WERI-Rb-1 (cell line): ENCODE results near the gene SLC9A5.

ENCODE experiments used
- DNase-seq: peaks from one replicate; pipeline ENCODE4 v3.0.0-alpha.2; 2020
- H3K27ac ChIP-seq: fragments of 250-450 bp; sonication (Bioruptor Pico); 2 replicates; pipeline ENCODE4 v1.5.1; 2020; ENCODE audit warnings: mild to moderate bottlenecking, moderate library complexity
- H3K27me3 ChIP-seq: fragments of 250-450 bp; sonication (Bioruptor Pico); 2 replicates; pipeline ENCODE4 v1.5.1; 2021; ENCODE audit warnings: mild to moderate bottlenecking, low read depth, moderate library complexity; ENCODE audit not compliant: insufficient read depth, severe bottlenecking
- H3K36me3 ChIP-seq: fragments of 250-450 bp; sonication (Bioruptor Pico); 2 replicates; pipeline ENCODE4 v1.5.1; 2020; ENCODE audit warnings: mild to moderate bottlenecking, moderate library complexity
- H3K4me3 ChIP-seq: 2 replicates; pipeline ENCODE4 v1.5.1; 2011; ENCODE audit warnings: low read depth, mild to moderate bottlenecking, control low read depth, low read length
- H3K9me3 ChIP-seq: fragments of 250-450 bp; sonication (Bioruptor Pico); 2 replicates; pipeline ENCODE4 v1.5.1; 2021; ENCODE audit warnings: mild to moderate bottlenecking, moderate library complexity; ENCODE audit not compliant: severe bottlenecking
- TF ChIP-seq, protein P1 (sequence below): IDR thresholded peaks from 2 replicates; pipeline ENCODE4 v1.5.1; 2011; ENCODE audit warnings: low read depth, mild to moderate bottlenecking, control low read depth, inconsistent platforms, low read length

SLC9A5 gene

DNA sequence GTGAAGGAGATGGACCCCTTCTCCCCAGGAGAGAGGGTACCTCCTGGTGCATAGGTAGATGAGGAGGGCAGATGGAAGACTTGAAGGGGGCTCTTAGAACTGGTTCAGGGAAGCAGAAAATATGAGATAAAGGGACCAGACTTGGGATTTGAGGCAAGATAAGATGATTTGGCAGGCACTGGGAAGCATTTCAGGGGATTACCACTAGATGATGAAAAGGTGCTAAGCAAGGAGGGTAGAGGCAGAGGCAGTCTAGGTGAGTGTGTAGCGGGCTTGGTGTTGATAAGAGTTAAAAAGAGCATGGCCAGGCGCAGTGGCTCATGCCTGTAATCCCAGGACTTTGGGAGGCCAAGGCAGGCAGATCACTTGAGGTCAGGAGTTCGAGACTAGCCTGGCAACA is 14.4 kb downstream of the SLC9A5 start:
- Histone ChIP-seq H3K27me3 (no peaks in the 10 kb centered on the region), H3K4me3 (no peak overlapping the region), H3K36me3 (no peaks in the 10 kb centered on the region), H3K9me3 (no peaks in the 10 kb centered on the region), H3K27ac (no peak overlapping the region)
- TF ChIP-seq, protein P1, sequence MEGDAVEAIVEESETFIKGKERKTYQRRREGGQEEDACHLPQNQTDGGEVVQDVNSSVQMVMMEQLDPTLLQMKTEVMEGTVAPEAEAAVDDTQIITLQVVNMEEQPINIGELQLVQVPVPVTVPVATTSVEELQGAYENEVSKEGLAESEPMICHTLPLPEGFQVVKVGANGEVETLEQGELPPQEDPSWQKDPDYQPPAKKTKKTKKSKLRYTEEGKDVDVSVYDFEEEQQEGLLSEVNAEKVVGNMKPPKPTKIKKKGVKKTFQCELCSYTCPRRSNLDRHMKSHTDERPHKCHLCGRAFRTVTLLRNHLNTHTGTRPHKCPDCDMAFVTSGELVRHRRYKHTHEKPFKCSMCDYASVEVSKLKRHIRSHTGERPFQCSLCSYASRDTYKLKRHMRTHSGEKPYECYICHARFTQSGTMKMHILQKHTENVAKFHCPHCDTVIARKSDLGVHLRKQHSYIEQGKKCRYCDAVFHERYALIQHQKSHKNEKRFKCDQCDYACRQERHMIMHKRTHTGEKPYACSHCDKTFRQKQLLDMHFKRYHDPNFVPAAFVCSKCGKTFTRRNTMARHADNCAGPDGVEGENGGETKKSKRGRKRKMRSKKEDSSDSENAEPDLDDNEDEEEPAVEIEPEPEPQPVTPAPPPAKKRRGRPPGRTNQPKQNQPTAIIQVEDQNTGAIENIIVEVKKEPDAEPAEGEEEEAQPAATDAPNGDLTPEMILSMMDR: no peak
- no peak for DNase-seq

DNA sequence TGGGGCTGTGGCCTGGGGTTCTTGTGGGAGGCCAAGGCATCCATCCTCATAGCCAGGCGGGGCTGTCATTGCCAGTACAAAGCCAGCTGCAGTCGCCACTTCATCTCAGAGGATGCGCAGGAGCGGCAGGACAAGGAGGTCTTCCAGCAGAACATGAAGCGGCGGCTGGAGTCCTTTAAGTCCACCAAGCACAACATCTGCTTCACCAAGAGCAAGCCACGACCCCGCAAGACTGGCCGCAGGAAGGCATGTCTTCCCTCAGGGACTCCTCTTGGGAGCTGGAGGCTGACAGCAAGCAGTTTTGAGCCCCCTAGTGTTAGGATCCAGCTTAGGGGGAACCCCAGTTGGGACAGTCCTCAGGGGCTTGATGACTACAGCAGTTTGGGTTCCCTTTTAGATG is 15.5 kb downstream of the SLC9A5 start:
- H3K4me3 ChIP-seq: no peak overlapping the region
- no peaks in the 10 kb centered on the region for H3K27me3 ChIP-seq
- no peaks in the 10 kb centered on the region for H3K36me3 ChIP-seq
- TF ChIP-seq, protein P1: peak; percentile 35; the same call in 1 of the 2 replicates
- no peak for DNase-seq
- H3K9me3 ChIP-seq: no peaks in the 10 kb centered on the region
- H3K27ac ChIP-seq: no peak overlapping the region

DNA sequence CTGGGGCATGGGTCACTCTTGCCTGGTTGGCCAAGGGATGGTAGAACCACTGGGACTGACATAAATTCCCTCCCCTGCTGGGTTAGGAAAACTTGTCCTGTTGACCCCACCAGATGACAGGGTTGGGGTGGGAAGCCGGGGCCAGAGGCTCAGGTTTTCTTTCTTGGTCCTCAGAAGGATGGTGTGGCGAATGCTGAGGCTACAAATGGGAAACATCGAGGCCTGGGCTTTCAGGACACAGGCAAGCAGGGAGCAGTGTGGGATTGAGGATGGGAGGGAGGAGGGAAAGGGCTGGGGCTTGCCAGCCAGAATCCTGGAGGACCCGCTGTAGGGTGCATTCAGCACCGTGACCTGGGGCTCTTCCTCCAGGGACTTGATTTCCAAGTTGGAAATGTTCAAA is 16.1 kb downstream of the SLC9A5 start:
- TF ChIP-seq, protein P1: no peak
- DNase-seq: no peak
- H3K4me3 ChIP-seq: no peak overlapping the region

DNA sequence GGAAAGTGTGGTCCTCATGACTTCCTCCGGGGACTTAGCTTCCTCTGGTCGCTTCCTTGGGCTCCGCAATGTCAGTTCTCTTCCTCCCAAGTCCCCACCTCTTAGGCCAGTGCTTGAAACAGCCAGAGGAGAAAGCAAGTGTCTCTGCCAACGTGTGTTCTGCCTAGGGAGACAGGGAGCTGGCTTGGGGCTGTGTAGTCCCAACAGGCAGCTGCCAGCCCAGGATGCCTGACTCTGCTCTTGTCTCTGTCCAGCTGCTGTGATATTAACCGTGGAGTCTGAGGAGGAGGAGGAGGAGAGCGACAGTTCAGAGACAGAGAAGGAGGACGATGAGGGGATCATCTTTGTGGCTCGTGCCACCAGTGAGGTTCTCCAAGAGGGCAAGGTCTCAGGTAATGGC is 17.1 kb downstream of the SLC9A5 start:
- H3K4me3 ChIP-seq: no peak overlapping the region
- H3K27me3 ChIP-seq: no peaks in the 10 kb centered on the region
- no peak for DNase-seq
- H3K9me3 ChIP-seq: no peaks in the 10 kb centered on the region
- TF ChIP-seq, protein P1: no peak
- H3K36me3 ChIP-seq: no peaks in the 10 kb centered on the region
- H3K27ac ChIP-seq: no peak overlapping the region

More for the DNA sequence above, 16.1 kb downstream of the SLC9A5 start:
- H3K27ac ChIP-seq: no peak overlapping the region
- no peaks in the 10 kb centered on the region for H3K36me3 ChIP-seq
- H3K9me3 ChIP-seq: no peaks in the 10 kb centered on the region
- no peaks in the 10 kb centered on the region for H3K27me3 ChIP-seq

DNA sequence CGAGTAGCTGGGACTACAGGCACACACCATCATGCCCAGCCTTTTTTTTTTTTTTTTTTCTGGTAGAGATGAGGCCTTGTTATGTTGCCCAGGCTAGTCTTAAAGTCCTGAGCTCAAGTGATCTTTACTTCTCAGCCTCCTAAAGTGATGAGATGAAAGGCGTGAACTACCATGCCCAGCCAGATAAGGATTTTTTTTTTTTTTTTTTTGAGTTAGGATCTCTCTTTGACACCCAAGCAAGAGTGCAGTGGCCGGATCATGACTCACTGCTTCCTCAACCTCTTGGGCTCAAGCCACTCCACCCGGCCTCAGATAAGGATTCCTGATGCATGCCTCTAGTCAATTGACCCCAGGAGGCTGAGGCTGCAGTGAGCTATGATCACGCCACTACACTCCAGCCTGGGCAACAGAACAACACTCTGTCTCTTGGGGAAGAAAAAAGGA is 19.4 kb downstream of the SLC9A5 start:
- TF ChIP-seq, protein P1: no peak
- Histone ChIP-seq H3K36me3 (no peaks in the 10 kb centered on the region), H3K4me3 (no peak overlapping the region), H3K27me3 (no peaks in the 10 kb centered on the region), H3K9me3 (no peaks in the 10 kb centered on the region), H3K27ac (no peak overlapping the region)
- no peak for DNase-seq

DNA sequence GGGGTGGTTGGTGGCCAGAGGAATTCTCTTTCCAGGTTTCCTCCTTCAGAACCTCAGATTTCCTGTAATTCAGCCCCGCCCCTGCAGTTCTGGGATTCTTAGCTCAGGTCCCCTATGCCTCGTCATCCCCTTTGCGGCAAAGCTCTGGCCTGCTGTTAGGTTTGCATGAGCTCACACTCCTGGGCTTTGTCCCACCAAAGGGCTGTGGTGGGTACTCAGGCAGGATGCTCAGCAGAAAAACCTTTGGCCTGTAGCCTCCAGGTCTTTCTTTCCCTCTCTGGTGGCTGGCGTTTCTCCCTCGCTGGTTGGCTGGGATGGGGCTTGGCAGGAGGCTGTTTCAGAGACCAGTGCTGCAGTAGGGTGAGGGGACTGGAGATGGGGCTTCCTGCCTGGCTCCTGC is 21.0 kb downstream of the SLC9A5 start:
- H3K4me3 ChIP-seq: no peak overlapping the region
- TF ChIP-seq, protein P1: no peak
- no peaks in the 10 kb centered on the region for H3K9me3 ChIP-seq
- no peaks in the 10 kb centered on the region for H3K36me3 ChIP-seq
- H3K27me3 ChIP-seq: no peaks in the 10 kb centered on the region
- no peak for DNase-seq
- no peak overlapping the region for H3K27ac ChIP-seq
